H1 (cell line): ENCODE data around the gene YTHDC2. TPM values are rescaled to one million over a fixed set of nuclear protein-coding genes. Genes with fewer than 3 reads are reported as not detected.

Experiments
- CTCF ChIA-PET: fragments of 300-600 bp; sonication (Branson Sonifier 250); formaldehyde crosslinking; loops from one replicate; lab custom pipeline; 2021; ENCODE audit not compliant: partially characterized antibody; lab: Charles Lee
- POLR2A ChIA-PET: fragments of 300-600 bp; sonication (Branson Sonifier 250); formaldehyde crosslinking; loops from one replicate; lab custom pipeline; 2021; ENCODE audit warnings: inconsistent platforms; ENCODE audit not compliant: partially characterized antibody; lab: Charles Lee
- DNase-seq, 2 experiments: peaks; one replicate each; pipeline versions ENCODE4 v3.0.0 to v3.0.0-alpha.2; 2010 to 2022; ENCODE audit warnings: low spot score in 2 of 2, low read depth in 1 of 2, mixed read lengths in 1 of 2
- FAIRE-seq: peaks from 2 replicates; lab custom pipeline; 2011; peaks lifted over from hg19 to GRCh38; lab: Jason Lieb, UNC
- H2AFZ ChIP-seq: 2 replicates; pipeline ENCODE4 v1.8.1; 2012; ENCODE audit warnings: low read length, inconsistent platforms
- H2AK5ac ChIP-seq: 2 replicates; pipeline ENCODE4 v1.6.1; 2013; ENCODE audit warnings: low read depth, low read length
- H2BK120ac ChIP-seq: replicated peaks from 2 replicates; pipeline ENCODE3; 2013; ENCODE audit warnings: low read depth, low read length, inconsistent platforms
- H2BK12ac ChIP-seq: 2 replicates; pipeline ENCODE4 v1.6.1; 2013; ENCODE audit warnings: low read depth, low read length
- H2BK15ac ChIP-seq: 2 replicates; pipeline ENCODE4 v1.6.1; 2013; ENCODE audit warnings: low read length
- H2BK20ac ChIP-seq: 2 replicates; pipeline ENCODE4 v1.6.1; 2013; ENCODE audit warnings: low read length
- H2BK5ac ChIP-seq: 2 replicates; pipeline ENCODE4 v1.6.1; 2013; ENCODE audit warnings: low read depth, low read length
- H3K14ac ChIP-seq: 2 replicates; pipeline ENCODE4 v1.6.1; 2013; ENCODE audit warnings: inconsistent platforms; ENCODE audit not compliant: insufficient read length
- H3K18ac ChIP-seq: 2 replicates; pipeline ENCODE4 v1.6.1; 2013; ENCODE audit warnings: low read length; ENCODE audit errors: extremely low read depth
- H3K23ac ChIP-seq: 2 replicates; pipeline ENCODE4 v1.6.1; 2013; ENCODE audit warnings: inconsistent platforms; ENCODE audit not compliant: insufficient read length
- H3K23me2 ChIP-seq: 2 replicates; pipeline ENCODE4 v1.6.1; 2013; ENCODE audit warnings: low read depth, low read length
- H3K27ac ChIP-seq: 2 replicates; pipeline ENCODE4 v1.6.1; 2011; ENCODE audit warnings: low read depth, low read length, inconsistent platforms
- H3K27me3 ChIP-seq, 4 experiments: replicated peaks in 1 of 4; 1 replicate in 1 of 4; 2 replicates in 3 of 4; pipeline versions ENCODE4 v1.6.1 to v1.8.1; 2011 to 2013; ENCODE audit warnings: low read length in 3 of 4, mild to moderate bottlenecking in 3 of 4, inconsistent platforms in 2 of 4, mixed read lengths in 2 of 4, moderate library complexity in 1 of 4; ENCODE audit not compliant: control insufficient read depth in 3 of 4, insufficient read depth in 3 of 4; ENCODE audit errors: extremely low read depth in 1 of 4
- H3K36me3 ChIP-seq, 4 experiments: 2 replicates each; pipeline versions ENCODE4 v1.6.1 to v1.8.1; 2011 to 2013; ENCODE audit warnings: mild to moderate bottlenecking in 4 of 4, low read length in 3 of 4, moderate library complexity in 2 of 4, control low read depth in 1 of 4, inconsistent platforms in 1 of 4; ENCODE audit not compliant: insufficient read depth in 4 of 4, control insufficient read depth in 2 of 4
- H3K4ac ChIP-seq: replicated peaks from 2 replicates; pipeline ENCODE3; 2013; ENCODE audit warnings: low read length, low read depth, mixed read lengths, inconsistent platforms; ENCODE audit not compliant: insufficient read length
- H3K4me1 ChIP-seq, 4 experiments: replicated peaks in 1 of 4; 1 replicate in 1 of 4; 2 replicates in 3 of 4; pipeline versions ENCODE4 v1.6.1 to v1.8.1; 2011 to 2013; ENCODE audit warnings: low read length in 3 of 4, inconsistent platforms in 2 of 4, mixed read lengths in 1 of 4; ENCODE audit not compliant: insufficient read depth in 4 of 4, control insufficient read depth in 3 of 4
- H3K4me2 ChIP-seq, 2 experiments: 2 replicates each; pipeline versions ENCODE4 v1.6.1 to v1.8.1; 2011 to 2013; ENCODE audit warnings: low read depth in 2 of 2, low read length in 2 of 2, control low read depth in 1 of 2, inconsistent platforms in 1 of 2, mild to moderate bottlenecking in 1 of 2; ENCODE audit not compliant: insufficient read depth in 1 of 2
- H3K4me3 ChIP-seq, 4 experiments: fragments of 200-600, 300-600 bp in 1 of 4; sonication (generic), shearing (Covaris generic), sonication (Bioruptor Twin) in 1 of 4; 2 replicates each; pipeline versions ENCODE4 v1.5.1 to v1.8.1; 2011 to 2016; ENCODE audit warnings: low read length in 4 of 4, low read depth in 3 of 4, control low read depth in 2 of 4, inconsistent platforms in 2 of 4, mild to moderate bottlenecking in 2 of 4, mixed read lengths in 1 of 4, moderate library complexity in 1 of 4; ENCODE audit not compliant: insufficient read depth in 2 of 4; ENCODE audit errors: extremely low read depth in 1 of 4
- H3K56ac ChIP-seq: replicated peaks from 2 replicates; pipeline ENCODE3; 2013; ENCODE audit warnings: low read depth, mild to moderate bottlenecking, mixed read lengths, low read length, inconsistent platforms; ENCODE audit not compliant: insufficient read length
- H3K79me1 ChIP-seq: 2 replicates; pipeline ENCODE4 v1.6.1; 2013; ENCODE audit warnings: low read depth, low read length, control low read depth
- H3K79me2 ChIP-seq, 2 experiments: 2 replicates each; pipeline versions ENCODE4 v1.6.1 to v1.8.1; 2012 to 2013; ENCODE audit warnings: low read length in 2 of 2, mild to moderate bottlenecking in 2 of 2, inconsistent platforms in 1 of 2; ENCODE audit not compliant: insufficient read depth in 2 of 2, control insufficient read depth in 1 of 2
- H3K9ac ChIP-seq, 4 experiments: replicated peaks in 1 of 4; 1 replicate in 1 of 4; 2 replicates in 3 of 4; pipeline versions ENCODE4 v1.6.1 to v1.8.1; 2011 to 2013; ENCODE audit warnings: low read depth in 3 of 4, low read length in 3 of 4, control low read depth in 2 of 4, mild to moderate bottlenecking in 2 of 4, moderate library complexity in 2 of 4, inconsistent platforms in 1 of 4; ENCODE audit errors: extremely low read depth in 1 of 4
- H3K9me3 ChIP-seq, 2 experiments: 2 replicates each; pipeline versions ENCODE4 v1.6.1 to v1.8.1; 2012 to 2013; ENCODE audit warnings: mild to moderate bottlenecking in 2 of 2, moderate library complexity in 2 of 2, control low read depth in 1 of 2, inconsistent platforms in 1 of 2, low read depth in 1 of 2, low read length in 1 of 2, mixed read lengths in 1 of 2; ENCODE audit not compliant: insufficient read depth in 2 of 2
- H4K20me1 ChIP-seq, 2 experiments: replicated peaks in 1 of 2; 2 replicates each; pipeline versions ENCODE3 to v1.8.1; 2011 to 2013; ENCODE audit warnings: inconsistent platforms in 2 of 2, low read length in 2 of 2, mild to moderate bottlenecking in 1 of 2; ENCODE audit not compliant: insufficient read depth in 2 of 2, control insufficient read depth in 1 of 2
- H4K5ac ChIP-seq: 2 replicates; pipeline ENCODE4 v1.6.1; 2013; ENCODE audit warnings: low read length, low read depth, mixed read lengths, inconsistent platforms; ENCODE audit not compliant: insufficient read length
- H4K8ac ChIP-seq: 2 replicates; pipeline ENCODE4 v1.8.0; 2013; ENCODE audit warnings: mild to moderate bottlenecking, moderate library complexity, low read length, inconsistent platforms; ENCODE audit not compliant: insufficient read depth; ENCODE audit errors: extremely low read depth
- H4K91ac ChIP-seq: replicated peaks from 2 replicates; pipeline ENCODE3; 2013; ENCODE audit warnings: low read length, mixed read lengths, inconsistent platforms; ENCODE audit not compliant: insufficient read length
- ASH2L ChIP-seq: fragments of 200-600, 300-600 bp; sonication (generic); IDR thresholded peaks from one replicate; pipeline ENCODE4 v1.7.1; 2017; ENCODE audit warnings: low read length
- CBX5 ChIP-seq: fragments of 300-800, 300-1000 bp; sonication (generic); IDR thresholded peaks from 2 replicates; pipeline ENCODE4 v1.7.1; 2016; ENCODE audit warnings: antibody characterized with exemption, low read length, low read depth
- EP300 ChIP-seq, 2 experiments: IDR thresholded peaks; 1 replicate in 1 of 2; 2 replicates in 1 of 2; pipeline ENCODE4 v1.6.1; 2011 to 2012; ENCODE audit warnings: low read depth in 2 of 2, low read length in 2 of 2, mild to moderate bottlenecking in 2 of 2, borderline replicate concordance in 1 of 2, inconsistent platforms in 1 of 2, moderate library complexity in 1 of 2
- GABPA ChIP-seq: IDR thresholded peaks from 2 replicates; pipeline ENCODE4 v1.6.1; 2011; ENCODE audit warnings: mild to moderate bottlenecking, low read length, moderate library complexity, borderline replicate concordance; ENCODE audit not compliant: insufficient read depth
- MAX ChIP-seq: IDR thresholded peaks from 2 replicates; pipeline ENCODE4 v1.6.1; 2012; ENCODE audit warnings: inconsistent platforms
- RFX5 ChIP-seq: IDR thresholded peaks from 2 replicates; pipeline ENCODE4 v1.6.1; 2011; ENCODE audit warnings: low read depth, low read length, improper control_type of control experiment, borderline replicate concordance
- SP1 ChIP-seq: IDR thresholded peaks from 2 replicates; pipeline ENCODE4 v1.6.1; 2011; ENCODE audit warnings: low read depth, low read length
- WGBS, 2 experiments: shearing (Covaris generic) in 1 of 2; methylation state at CpG; one replicate each; pipeline versions ENCODE4 v1.1.6 to v1.1.7; 2013 to 2015; ENCODE audit warnings: low lambda C conversion rate in 2 of 2, mixed read lengths in 2 of 2, inconsistent platforms in 1 of 2, low coverage in 1 of 2, missing lambda C conversion rate in 1 of 2; ENCODE audit not compliant: insufficient replicate concordance in 2 of 2, insufficient coverage in 1 of 2, insufficient read length in 1 of 2; ENCODE audit errors: extremely low coverage in 1 of 2, missing lambda C conversion rate in 1 of 2; 5-methylcytosine and 5-hydroxymethylcytosine counted together
- polyA plus RNA-seq, 7 experiments: library from polyadenylated mRNA; depleted of rRNA in 3 of 7; stranded (reverse) in 5 of 7; unstranded in 2 of 7; fragments of >200 nt in 5 of 7; fragments of 200-250 nt in 2 of 7; gene quantifications; 1 replicate in 5 of 7; 2 replicates in 1 of 7; 4 replicates in 1 of 7; pipeline versions ENCODE4 v1.2.1 to v1.2.3, GENCODE V29; 2011 to 2013; ENCODE audit warnings: missing spikeins in 2 of 7, mixed read lengths in 2 of 7
- total RNA-seq: library from RNA; stranded (reverse); fragmentation: NEBNext Ultra II Directional; extraction: Animal tissue kit (Norgen Biotek cat#: 25700); gene quantifications from 2 replicates; pipeline ENCODE4 v1.2.1, GENCODE V29; 2021
- TF ChIP-seq, protein P1 (sequence below): IDR thresholded peaks from 2 replicates; pipeline ENCODE4 v1.6.1; 2012; ENCODE audit warnings: inconsistent platforms

Gene YTHDC2
- total and polyA plus RNA-seq, 2 of the 8 experiments (the other 6 are each of a cell fraction or from before 2014, with no cell fraction given), result 4.3 to 20.1 TPM

GRCh38 chr5:113538313-113538712, 24.8 kb downstream of the YTHDC2 start:
- Histone ChIP-seq H4K8ac (no peak overlapping the region), H3K9me3 (no peaks in the 10 kb centered on the region), H2BK120ac (no peak overlapping the region), H2AFZ (no peak overlapping the region), H3K27me3 (no peaks in the 10 kb centered on the region), H2BK12ac (no peak overlapping the region), H3K4me1 (no peaks in the 10 kb centered on the region), H3K36me3 (peaks cover 0 to 26% (median 4%) of the 10 kb centered on the region in 4 experiments; a peak in 3 of 8 replicates), H3K9ac (no peak overlapping the region), H3K27ac (no peak overlapping the region), H3K23ac (no peak overlapping the region), H3K14ac (no peak overlapping the region), H3K79me1 (no peaks in the 10 kb centered on the region), H3K79me2 (no peaks in the 10 kb centered on the region), H3K4me3 (no peak overlapping the region), H3K23me2 (no peaks in the 10 kb centered on the region), H2BK5ac (no peak overlapping the region), H2BK20ac (no peak overlapping the region), H4K91ac (no peak overlapping the region), H4K20me1 (no peaks in the 10 kb centered on the region), H3K18ac (no peak overlapping the region), H3K4ac (no peak overlapping the region), H3K56ac (no peak overlapping the region), H4K5ac (no peak overlapping the region), H2AK5ac (no peak overlapping the region), H3K4me2 (no peak overlapping the region), H2BK15ac (no peak overlapping the region)
- WGBS, 2 experiments, result 93 to 100% methylated on average over 1 to 2 of the region's 2 CpGs
- POLR2A ChIA-PET, result no interaction called here
- TF ChIP-seq EP300 (IDR thresholded peaks at IDR 0.05; ENCODE audit: borderline replicate concordance in 1 of 2, low read depth in 2 of 2, low read length in 2 of 2) (no peak), MAX (no peak), GABPA (no peak), CBX5 (no peak), SP1 (no peak), RFX5 (no peak), ASH2L (no peak)
- TF ChIP-seq, protein P1, sequence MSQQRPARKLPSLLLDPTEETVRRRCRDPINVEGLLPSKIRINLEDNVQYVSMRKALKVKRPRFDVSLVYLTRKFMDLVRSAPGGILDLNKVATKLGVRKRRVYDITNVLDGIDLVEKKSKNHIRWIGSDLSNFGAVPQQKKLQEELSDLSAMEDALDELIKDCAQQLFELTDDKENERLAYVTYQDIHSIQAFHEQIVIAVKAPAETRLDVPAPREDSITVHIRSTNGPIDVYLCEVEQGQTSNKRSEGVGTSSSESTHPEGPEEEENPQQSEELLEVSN, result no peak
- no peak for DNase-seq
- CTCF ChIA-PET, result interaction anchor here (1.2 kb wide), 1 partner anchor 159 kb away, joined by 3 read pairs; no protein-coding TSS in a partner anchor
- no peak for FAIRE-seq
